Stomach (tissue), 9 donors: ENCODE data around the gene CADM2. TPM values are rescaled to one million over a fixed set of nuclear protein-coding genes. Genes with fewer than 3 reads are reported as not detected.

ENCODE experiments used
- DNase-seq, 2 donors: peaks; one replicate each; pipeline versions ENCODE4 v3.0.0 to v3.0.0-alpha.2; 2013 to 2019
- H3K27ac ChIP-seq, 5 donors: fragments of 200-600 bp in 4 of 5; sonication (generic) in 4 of 5; one replicate each; pipeline ENCODE4 v1.5.1; 2013 to 2019; ENCODE audit warnings: mild to moderate bottlenecking in 1 of 5, moderate library complexity in 1 of 5
- H3K27me3 ChIP-seq, 3 donors: fragments of 200-600 bp; sonication (generic); one replicate each; pipeline ENCODE4 v1.5.1; 2017 to 2019; ENCODE audit warnings: mixed run types in 1 of 3
- H3K36me3 ChIP-seq, 4 donors: fragments of 200-600 bp; sonication (generic); 1 replicate in 3 of 4; 2 replicates in 1 of 4; pipeline ENCODE4 v1.5.1; 2016 to 2019
- H3K4me1 ChIP-seq, 4 donors: fragments of 200-600 bp; sonication (generic); one replicate each; pipeline ENCODE4 v1.5.1; 2016 to 2019
- H3K4me3 ChIP-seq, 4 donors: fragments of 200-600 bp; sonication (generic) in 3 of 4; one replicate each; pipeline ENCODE4 v1.5.1; 2016 to 2019; ENCODE audit warnings: mild to moderate bottlenecking in 1 of 4
- H3K9me3 ChIP-seq, 4 donors: fragments of 200-600 bp; sonication (generic); one replicate each; pipeline ENCODE4 v1.5.1; 2016 to 2019
- CTCF ChIP-seq, 7 experiments: fragments of 450-650 bp in 4 of 7; fragments of 200-600 bp in 3 of 7; sonication (generic) in 3 of 7; IDR thresholded peaks; one replicate each; pipeline ENCODE4 v1.5.1; 2016 to 2019; ENCODE audit warnings: antibody characterized with exemption in 7 of 7, control low read depth in 2 of 7, mild to moderate bottlenecking in 1 of 7
- EP300 ChIP-seq: sonication (generic); formaldehyde crosslinking; IDR thresholded peaks from one replicate; pipeline ENCODE4 v1.6.1; 2017; ENCODE audit warnings: antibody characterized with exemption
- POLR2A ChIP-seq, 4 donors: fragments of 450-650 bp; IDR thresholded peaks; one replicate each; pipeline ENCODE4 v1.6.1; 2016; ENCODE audit warnings: antibody characterized with exemption in 4 of 4, control low read depth in 2 of 4, mild to moderate bottlenecking in 1 of 4, moderate library complexity in 1 of 4
- POLR2AphosphoS5 ChIP-seq, 3 donors: sonication (generic); formaldehyde crosslinking; IDR thresholded peaks; one replicate each; pipeline ENCODE4 v1.6.1; 2016; ENCODE audit warnings: antibody characterized with exemption in 3 of 3
- WGBS, 5 donors: extraction: QIAGEN DNeasy Blood & Tissue Kit in 3 of 5; methylation state at CpG; one replicate each; pipeline versions ENCODE4 v1.1.5 to v1.1.7; 2013 to 2018; 5-methylcytosine and 5-hydroxymethylcytosine counted together
- intact Hi-C: fragments of 100-400 bp; cut with DNase I; formaldehyde crosslinking; loops from one replicate; pipeline ENCODE4 v1.15.1; 2023; ENCODE audit warnings: low total_unique reads
- polyA plus RNA-seq, 3 donors: library from polyadenylated mRNA; stranded (reverse); fragments of 200-250 nt; gene quantifications; one replicate each; pipeline ENCODE4 v1.2.3, GENCODE V29; 2013
- total RNA-seq, 5 donors: library from RNA; depleted of rRNA; stranded (reverse); fragments of >200 nt; gene quantifications; one replicate each; pipeline versions ENCODE4 v1.1.0 to v1.2.3, GENCODE V29; 2014 to 2016
- donor health status: healthy with polysubstance abuse.
- donor health status: Bipolar disorder and iron deficiency.
- donor health status: healthy.

CADM2 gene
- total and polyA plus RNA-seq, 8 donors, result 0.29 to 8.1 (median 2.0) TPM; not detected in 1

- intact Hi-C loops, result no loop called here
- Histone ChIP-seq H3K27me3 (no peaks in the 10 kb centered on the region), H3K4me1 (no peaks in the 10 kb centered on the region), H3K9me3 (no peaks in the 10 kb centered on the region), H3K4me3 (no peak overlapping the region), H3K36me3 (no peaks in the 10 kb centered on the region), H3K27ac (no peak overlapping the region)
- no peak for TF ChIP-seq POLR2A (IDR thresholded peaks at IDR 0.05)
- no peak for TF ChIP-seq CTCF (IDR thresholded peaks at IDR 0.05)
- TF ChIP-seq EP300, result no peak
- no peak for TF ChIP-seq POLR2AphosphoS5 (IDR thresholded peaks at IDR 0.05)
- DNase-seq, result no peak
- WGBS, 5 donors, result 30 to 59% (median 46%) methylated on average over 4 of the region's 4 CpGs
These were observed 82.2 kb downstream of the CADM2 start for GRCh38 chr3:85041001-85041400.

- WGBS, 5 donors, result 79 to 86% (median 80%) methylated on average over 2 of the region's 2 CpGs
- intact Hi-C loops, result no loop called here
- DNase-seq, result no peak
These were observed 82.8 kb downstream of the CADM2 start for GRCh38 chr3:85041562-85042055.

GRCh38 chr3:85050821-85051220, 92.0 kb downstream of the CADM2 start:
- H3K9me3 ChIP-seq, result no peaks in the 10 kb centered on the region
- no peak overlapping the region for H3K4me3 ChIP-seq
- no peaks in the 10 kb centered on the region for H3K36me3 ChIP-seq
- WGBS, 5 donors, result 65 to 81% (median 74%) methylated on average over 4 of the region's 4 CpGs
- H3K4me1 ChIP-seq, result no peaks in the 10 kb centered on the region
- TF ChIP-seq EP300 (no peak), CTCF (IDR thresholded peaks at IDR 0.05) (no peak), POLR2AphosphoS5 (IDR thresholded peaks at IDR 0.05) (no peak), POLR2A (IDR thresholded peaks at IDR 0.05) (no peak)
- H3K27ac ChIP-seq, result no peak overlapping the region
- peak in 1 of 2 donors; percentile 2 for DNase-seq
- intact Hi-C loops, result no loop called here
- H3K27me3 ChIP-seq, result no peaks in the 10 kb centered on the region

More at GRCh38 chr3:85041562-85042055, 82.8 kb downstream of the CADM2 start:
- Histone ChIP-seq H3K9me3 (no peaks in the 10 kb centered on the region), H3K4me3 (no peak overlapping the region), H3K4me1 (no peaks in the 10 kb centered on the region), H3K27me3 (no peaks in the 10 kb centered on the region), H3K27ac (no peak overlapping the region), H3K36me3 (no peaks in the 10 kb centered on the region)
- TF ChIP-seq EP300, result no peak
- no peak for TF ChIP-seq POLR2AphosphoS5 (IDR thresholded peaks at IDR 0.05)
- TF ChIP-seq POLR2A (IDR thresholded peaks at IDR 0.05), result no peak
- no peak for TF ChIP-seq CTCF (IDR thresholded peaks at IDR 0.05)

GRCh38 chr3:85051786-85052185, 93.0 kb downstream of the CADM2 start:
- 32 to 51% (median 46%) methylated on average over 1 of the region's 1 CpG for WGBS, 5 donors
- Histone ChIP-seq H3K4me1 (no peaks in the 10 kb centered on the region), H3K27me3 (no peaks in the 10 kb centered on the region), H3K27ac (no peak overlapping the region), H3K4me3 (no peak overlapping the region), H3K36me3 (no peaks in the 10 kb centered on the region), H3K9me3 (no peaks in the 10 kb centered on the region)
- TF ChIP-seq POLR2A (IDR thresholded peaks at IDR 0.05) (no peak), CTCF (IDR thresholded peaks at IDR 0.05) (no peak), POLR2AphosphoS5 (IDR thresholded peaks at IDR 0.05) (no peak), EP300 (no peak)
- intact Hi-C loops, result no loop called here
- no peak for DNase-seq
